GM21526 (cell line): ENCODE data around the gene RNF144A.

Experiments
- ATAC-seq: cut with Tn5 transposase; IDR thresholded peaks from one replicate; pipeline ENCODE4 v1.9.1; 2021; ENCODE audit warnings: moderate library complexity; ENCODE audit not compliant: unreplicated experiment, low FRiP score

Gene RNF144A

DNA sequence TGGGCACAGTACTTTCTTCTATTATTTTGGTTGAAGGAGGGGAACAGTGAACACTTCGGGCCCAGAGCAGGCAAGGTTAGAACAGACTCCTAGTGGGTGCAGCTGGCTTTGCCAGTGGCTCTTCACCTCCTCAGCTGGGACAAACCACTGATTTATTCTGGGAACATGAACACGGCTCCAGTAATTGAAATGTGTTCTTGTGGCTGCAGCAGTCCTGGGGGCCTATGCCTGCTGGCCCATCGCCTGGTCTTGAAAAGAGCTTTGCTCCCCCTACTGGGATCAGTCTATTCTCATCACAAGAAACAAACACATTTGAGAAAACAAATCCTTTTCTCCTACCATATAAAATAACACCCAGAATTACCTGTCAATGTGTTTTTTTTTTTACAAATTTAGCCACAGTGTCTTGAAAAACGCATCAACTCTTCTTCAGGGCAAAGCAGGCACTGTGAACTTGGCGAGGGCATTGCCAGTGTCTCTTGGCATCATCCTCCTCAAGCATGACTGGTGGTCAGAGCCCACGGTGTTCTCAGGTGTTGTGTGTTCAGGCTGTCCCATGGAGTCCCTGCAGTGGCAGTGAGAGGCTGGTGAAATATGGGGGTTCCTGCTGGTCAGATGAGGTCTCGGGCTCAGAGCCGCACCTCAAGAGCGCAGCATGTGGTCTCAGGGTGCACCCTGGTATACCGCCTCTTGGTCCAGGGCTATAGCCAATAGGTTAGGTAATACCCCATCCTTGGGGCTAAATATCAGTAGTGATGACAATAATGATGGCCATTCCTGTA is 51.3 kb downstream of the RNF144A start:
- ATAC-seq = no peak

DNA sequence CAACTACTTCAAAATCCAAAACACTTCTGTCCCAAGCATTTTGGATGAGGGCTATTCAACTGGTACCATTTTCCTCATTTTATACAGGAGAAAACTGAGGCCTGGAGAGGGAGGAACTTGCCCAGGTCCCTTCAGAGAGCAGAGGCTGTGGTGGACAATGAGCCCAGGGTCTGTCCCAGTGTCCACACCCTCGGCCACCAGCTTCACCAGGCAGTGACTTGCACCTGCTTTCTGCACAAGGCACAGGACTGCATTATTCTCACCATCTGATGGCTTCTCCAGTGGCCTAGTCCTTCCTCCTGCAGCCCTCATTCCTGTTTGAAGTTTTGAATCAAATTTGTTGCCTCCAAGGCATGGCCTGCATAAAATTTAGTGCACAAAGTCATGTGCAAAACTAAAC is 53.3 kb downstream of the RNF144A start:
- ATAC-seq = no peak

DNA sequence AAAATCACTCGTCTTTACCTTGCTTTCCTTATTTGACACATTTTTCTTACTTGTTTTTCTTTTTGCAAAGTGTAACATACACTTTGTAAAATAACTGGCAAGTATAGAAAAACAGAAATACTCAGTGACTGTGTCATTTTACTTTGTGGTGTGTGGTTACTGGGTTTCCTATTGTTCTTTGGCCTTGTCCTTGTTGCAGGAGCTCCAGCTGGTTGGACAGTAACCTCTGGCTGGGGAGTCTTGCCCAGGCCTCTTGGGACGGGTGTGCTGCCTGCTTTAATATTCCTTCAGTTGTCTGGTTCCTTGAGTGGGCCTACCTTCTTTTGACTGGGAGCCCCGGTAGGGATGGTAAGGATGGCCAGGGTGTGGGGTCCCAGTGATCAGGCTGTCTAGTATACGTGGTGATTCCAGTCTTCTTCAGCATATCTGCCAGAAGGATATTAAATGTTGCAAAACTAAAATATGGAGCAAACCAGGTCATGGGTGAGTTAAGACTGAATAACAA is 53.8 kb downstream of the RNF144A start:
- ATAC-seq = no peak

DNA sequence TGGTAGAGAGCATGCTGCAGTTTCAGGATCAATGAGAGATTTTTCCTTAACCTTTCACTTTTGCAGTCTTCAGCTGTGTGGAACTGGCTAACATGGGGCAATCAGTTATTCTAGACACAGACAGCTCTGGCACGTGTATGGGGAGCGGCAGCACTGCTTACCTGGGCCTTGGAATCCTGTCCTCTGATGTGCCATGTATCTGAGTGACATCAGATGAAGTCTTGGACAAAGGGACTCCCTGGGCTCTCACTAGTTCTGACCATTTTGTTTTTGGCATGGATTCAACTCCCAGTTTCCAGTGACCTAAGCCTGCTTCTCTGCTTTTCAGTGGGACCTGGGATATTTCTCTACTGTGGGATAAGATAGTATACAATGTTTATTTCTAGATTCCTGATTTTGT is 54.3 kb downstream of the RNF144A start:
- ATAC-seq = no peak

GRCh38 chr2:6972067-6972710 is 55.0 kb downstream of the RNF144A start:
- no peak for ATAC-seq

DNA sequence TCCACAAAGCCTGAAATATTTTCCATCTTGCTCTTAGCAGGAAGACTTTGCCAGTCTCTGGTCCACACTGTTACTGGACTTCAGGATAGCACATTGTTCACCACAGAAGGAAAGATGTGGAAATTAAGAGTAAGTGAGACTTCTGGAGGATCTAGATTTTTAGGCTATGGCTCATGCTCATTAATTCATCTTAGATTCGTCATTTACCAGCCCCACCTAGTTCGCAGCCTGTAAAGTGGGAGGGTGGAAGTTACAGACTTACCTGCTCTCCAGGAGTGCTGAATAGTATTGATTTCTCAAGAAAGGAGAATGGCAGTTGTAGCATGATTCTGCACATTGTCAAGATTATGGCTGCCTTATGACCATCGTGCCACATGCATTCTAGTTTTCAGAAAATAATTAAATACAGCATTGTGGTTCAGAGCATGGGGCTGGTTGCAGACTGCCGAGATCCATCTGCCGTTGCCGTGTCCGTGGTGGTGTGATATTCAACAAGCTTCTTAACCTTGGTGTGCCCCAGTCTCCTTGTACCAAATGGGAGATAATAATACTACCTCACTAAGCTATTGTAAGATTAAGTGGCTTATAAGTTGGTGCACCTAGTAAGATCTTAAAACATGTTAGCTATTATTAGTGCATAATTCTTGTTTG is 56.8 kb downstream of the RNF144A start:
- ATAC-seq = no peak

GRCh38 chr2:6975988-6976387 is 58.8 kb downstream of the RNF144A start:
- ATAC-seq = no peak

GRCh38 chr2:6977113-6977741 is 60.0 kb downstream of the RNF144A start:
- no peak for ATAC-seq

- ATAC-seq = no peak
Observed at GRCh38 chr2:6977786-6978185, 60.6 kb downstream of the RNF144A start.

GRCh38 chr2:6978991-6979390 is 61.8 kb downstream of the RNF144A start:
- no peak for ATAC-seq

- ATAC-seq = no peak
Observed at GRCh38 chr2:6982449-6982848, 65.2 kb downstream of the RNF144A start.

DNA sequence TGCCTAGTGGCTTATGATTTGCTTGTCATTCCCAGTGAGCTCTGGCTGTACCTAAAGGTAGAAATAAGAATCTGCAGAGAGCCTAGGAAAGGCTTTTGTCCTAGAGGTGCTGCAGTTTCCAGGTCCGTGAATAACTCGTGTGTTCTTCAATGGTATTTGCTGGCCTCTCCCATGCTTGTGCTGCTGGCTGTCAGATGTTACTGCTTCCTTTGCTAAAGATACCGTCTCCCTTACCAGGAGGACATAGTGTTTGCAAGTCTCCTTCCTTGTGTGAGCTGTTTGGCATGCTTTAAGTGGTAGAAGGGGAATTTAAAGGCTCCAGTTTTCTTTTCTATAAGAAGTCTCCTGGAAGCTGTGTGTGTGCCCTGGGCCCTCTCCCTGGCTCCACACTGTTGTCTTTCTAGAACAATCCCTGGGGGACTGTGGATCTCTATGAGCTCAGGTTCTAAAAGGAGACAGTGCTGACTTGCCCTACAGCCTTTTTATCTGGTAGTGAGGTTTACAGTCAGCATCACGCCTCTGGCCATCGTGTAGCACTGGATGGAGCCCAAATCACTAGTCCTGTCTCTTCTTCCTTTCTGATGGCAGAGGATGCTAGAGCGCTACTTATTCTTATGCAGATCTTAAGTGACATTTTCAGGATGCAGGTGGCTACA is 65.8 kb downstream of the RNF144A start:
- no peak for ATAC-seq

DNA sequence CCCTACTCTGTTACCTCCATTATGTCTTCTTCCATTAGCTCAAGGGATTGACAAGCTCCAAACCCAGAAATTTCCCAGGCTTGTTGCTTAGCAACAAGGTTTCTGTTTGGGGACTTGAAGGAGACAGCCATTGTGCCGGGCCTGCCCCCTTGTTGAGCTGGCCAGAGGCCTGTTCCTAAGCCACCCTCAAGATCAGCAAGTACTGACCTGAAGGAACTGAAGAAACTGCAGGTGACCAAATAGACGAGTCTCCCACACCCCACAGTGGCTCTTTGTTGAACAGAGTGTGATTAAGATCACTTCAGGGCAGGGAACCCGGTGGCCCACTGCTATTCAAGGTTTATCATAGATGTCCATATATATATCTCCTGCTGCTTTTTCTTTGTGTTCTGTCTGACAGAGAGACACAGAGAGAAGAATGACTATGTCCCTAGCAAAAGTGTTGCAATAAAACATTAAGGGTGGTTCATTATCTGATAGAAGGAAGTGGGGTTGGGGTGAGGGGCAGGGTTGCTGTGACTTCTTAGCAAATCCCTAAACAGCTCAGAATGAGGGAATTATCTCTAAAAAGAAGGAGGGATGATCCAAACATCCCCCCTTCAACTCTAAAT is 69.2 kb downstream of the RNF144A start:
- ATAC-seq = no peak

DNA sequence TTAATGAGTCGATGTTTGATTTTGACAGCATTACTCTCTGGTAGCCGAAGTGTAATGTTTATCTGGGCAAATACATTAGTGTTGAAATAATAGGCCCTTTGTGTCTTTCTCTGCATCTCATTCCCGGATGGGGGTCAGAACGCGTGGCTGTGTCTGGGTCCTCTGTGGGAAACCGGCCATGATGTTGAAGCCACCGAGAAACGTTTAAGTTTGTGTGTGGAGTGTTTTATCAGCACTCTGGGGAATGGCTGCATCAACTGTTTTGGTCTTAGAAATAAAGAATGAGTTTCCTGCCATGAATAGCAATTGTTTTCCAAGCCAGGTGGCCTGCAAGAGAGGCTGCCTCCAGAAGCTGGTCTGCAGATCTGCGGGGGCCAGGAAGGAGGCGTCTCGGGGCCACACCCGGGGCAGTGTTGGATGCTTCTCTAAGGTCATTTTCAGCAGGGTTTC is 69.7 kb downstream of the RNF144A start:
- no peak for ATAC-seq

- ATAC-seq = no peak
Observed at GRCh38 chr2:6990871-6991270, 73.7 kb downstream of the RNF144A start.

GRCh38 chr2:6992794-6993228 is 75.6 kb downstream of the RNF144A start:
- no peak for ATAC-seq

- no peak for ATAC-seq
Observed at GRCh38 chr2:6993229-6993640, 76.0 kb downstream of the RNF144A start.

DNA sequence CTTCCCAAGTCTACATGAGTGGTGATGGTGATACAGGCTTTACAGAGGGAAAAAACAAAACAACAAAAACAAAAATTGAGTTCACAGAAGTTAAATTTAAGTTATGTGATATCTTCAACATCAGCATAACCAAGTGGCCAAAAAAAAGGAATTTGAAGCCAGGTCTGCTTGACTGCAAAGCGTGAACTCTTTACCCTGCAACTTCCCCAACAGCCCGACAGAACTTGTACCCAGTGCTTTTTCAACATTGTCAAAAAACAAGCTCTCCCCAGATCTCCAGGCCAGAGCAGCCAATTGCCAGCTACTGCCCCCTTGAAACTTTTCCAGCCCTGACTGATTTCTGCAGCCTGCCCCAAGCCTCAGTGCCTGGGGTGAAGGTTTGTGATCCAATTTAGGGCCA is 76.7 kb downstream of the RNF144A start:
- no peak for ATAC-seq

GRCh38 chr2:6994536-6995128 is 77.4 kb downstream of the RNF144A start:
- no peak for ATAC-seq
